ENCODE measurements around the gene TMBIM4. TPM values are rescaled to one million over a fixed set of nuclear protein-coding genes. Genes with fewer than 3 reads are reported as not detected.

The TMBIM4 gene
- total RNA-seq, 1 donor from 2014 or later, result 154 TPM

- no peak overlapping the region for H3K27ac ChIP-seq
- H3K4me1 ChIP-seq, result peaks cover 55% of the 10 kb centered on the region
- H3K27me3 ChIP-seq, result no peaks in the 10 kb centered on the region
- no peaks in the 10 kb centered on the region for H3K36me3 ChIP-seq
- no peak for TF ChIP-seq CTCF (IDR thresholded peaks at IDR 0.05)
- DNase-seq (no peak), ATAC-seq (peak; percentile 23)
- no peak overlapping the region for H3K4me3 ChIP-seq
- intact Hi-C loops (cut with DNase I), result no loop called here
- no peaks in the 10 kb centered on the region for H3K9me3 ChIP-seq
These were observed 25.4 kb upstream of the TMBIM4 start for GRCh38 chr12:66195242-66195641.

- ATAC-seq (no peak), DNase-seq (no peak)
- H3K27me3 ChIP-seq, result no peaks in the 10 kb centered on the region
- H3K4me3 ChIP-seq, result no peak overlapping the region
- H3K9me3 ChIP-seq, result no peaks in the 10 kb centered on the region
- intact Hi-C loops (cut with DNase I), result no loop called here
- peaks cover 52% of the 10 kb centered on the region for H3K4me1 ChIP-seq
- H3K27ac ChIP-seq, result no peak overlapping the region
- no peaks in the 10 kb centered on the region for H3K36me3 ChIP-seq
- no peak for TF ChIP-seq CTCF (IDR thresholded peaks at IDR 0.05)
These were observed 24.3 kb upstream of the TMBIM4 start for GRCh38 chr12:66194122-66194521.

GRCh38 chr12:66191547-66192126, 21.8 kb upstream of the TMBIM4 start:
- no peak for TF ChIP-seq CTCF (IDR thresholded peaks at IDR 0.05)
- DNase-seq (no peak), ATAC-seq (no peak)
- intact Hi-C loops (cut with DNase I), result no loop called here
- H3K36me3 ChIP-seq, result no peaks in the 10 kb centered on the region
- no peak overlapping the region for H3K27ac ChIP-seq
- H3K4me1 ChIP-seq, result peaks cover 44% of the 10 kb centered on the region
- no peaks in the 10 kb centered on the region for H3K9me3 ChIP-seq
- H3K27me3 ChIP-seq, result no peaks in the 10 kb centered on the region
- peak overlapping the region; percentile 66 for H3K4me3 ChIP-seq

- Histone ChIP-seq H3K36me3 (no peaks in the 10 kb centered on the region), H3K4me1 (peaks cover 37% of the 10 kb centered on the region), H3K4me3 (peak overlapping the region; percentile 66), H3K27me3 (no peaks in the 10 kb centered on the region), H3K27ac (peak overlapping the region; percentile 94), H3K9me3 (no peaks in the 10 kb centered on the region)
- no peak for TF ChIP-seq CTCF (IDR thresholded peaks at IDR 0.05)
- no peak for ATAC-seq
- intact Hi-C loops (cut with DNase I), result no loop called here
- DNase-seq, result no peak
These were observed 20.9 kb upstream of the TMBIM4 start for GRCh38 chr12:66190519-66191370.

- H3K27me3 ChIP-seq, result no peaks in the 10 kb centered on the region
- ATAC-seq (no peak), DNase-seq (no peak)
- H3K4me1 ChIP-seq, result peaks cover 31% of the 10 kb centered on the region
- no peaks in the 10 kb centered on the region for H3K36me3 ChIP-seq
- TF ChIP-seq CTCF (IDR thresholded peaks at IDR 0.05), result no peak
- peak overlapping the region; percentile 66 for H3K4me3 ChIP-seq
- H3K9me3 ChIP-seq, result no peaks in the 10 kb centered on the region
- H3K27ac ChIP-seq, result peak overlapping the region; percentile 94
- intact Hi-C loops (cut with DNase I), result no loop called here
These were observed 20.1 kb upstream of the TMBIM4 start for GRCh38 chr12:66189889-66190288.

Measured in upper lobe of right lung (tissue), 1 donor.